Breast epithelium (tissue), 3 donors: ENCODE data around the gene C14orf180.

Experiments used
- CTCF ChIP-seq, 3 donors: fragments of 450-650 bp; IDR thresholded peaks; one replicate each; pipeline ENCODE4 v1.5.1; 2016 to 2017; ENCODE audit warnings: antibody characterized with exemption in 3 of 3, mild to moderate bottlenecking in 3 of 3, moderate library complexity in 3 of 3
- POLR2A ChIP-seq: fragments of 450-650 bp; IDR thresholded peaks from one replicate; pipeline ENCODE4 v1.6.1; 2016; ENCODE audit warnings: antibody characterized with exemption, mild to moderate bottlenecking, moderate library complexity
- POLR2AphosphoS5 ChIP-seq, 3 donors: sonication (generic); formaldehyde crosslinking; IDR thresholded peaks; one replicate each; pipeline ENCODE4 v1.6.1; 2017; ENCODE audit warnings: antibody characterized with exemption in 3 of 3

- TF ChIP-seq POLR2A, result no peak
- TF ChIP-seq CTCF (IDR thresholded peaks at IDR 0.05), result no peak
- TF ChIP-seq POLR2AphosphoS5 (IDR thresholded peaks at IDR 0.05), result no peak
Observed at GRCh38 chr14:104554608-104555429, 24.7 kb upstream of the C14orf180 start.
